ENCODE data around the gene OR2T11. TPM values are rescaled to one million over a fixed set of nuclear protein-coding genes. Genes with fewer than 3 reads are reported as not detected.
"Not testable (repeated sequence)": the region's sequence is repeated elsewhere in the genome, so short reads cannot be mapped to it uniquely, and the experiment has no call there.

The OR2T11 gene
- total RNA-seq, 1 donor from 2014 or later = not detected

DNA sequence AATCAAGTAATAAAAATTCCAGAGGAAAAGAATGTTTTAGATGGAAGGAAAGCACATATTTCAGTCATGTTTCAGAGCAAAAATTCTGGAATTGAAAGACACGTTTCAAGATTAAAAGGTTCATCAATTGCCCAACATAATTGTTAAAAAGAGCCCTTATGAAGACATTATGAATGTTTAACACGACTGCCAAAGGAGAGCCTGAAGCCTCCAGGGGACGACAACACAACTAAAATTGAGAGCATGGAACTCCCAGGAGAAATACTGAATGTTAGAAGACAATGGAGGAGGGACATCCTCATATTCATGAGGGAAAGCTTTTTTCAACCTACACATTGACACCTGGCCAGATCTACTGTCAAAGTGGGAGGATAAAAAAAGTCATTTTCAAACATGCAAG, 16.0 kb downstream of the OR2T11 start:
- no peak for DNase-seq (ENCODE audit: low spot score)

DNA sequence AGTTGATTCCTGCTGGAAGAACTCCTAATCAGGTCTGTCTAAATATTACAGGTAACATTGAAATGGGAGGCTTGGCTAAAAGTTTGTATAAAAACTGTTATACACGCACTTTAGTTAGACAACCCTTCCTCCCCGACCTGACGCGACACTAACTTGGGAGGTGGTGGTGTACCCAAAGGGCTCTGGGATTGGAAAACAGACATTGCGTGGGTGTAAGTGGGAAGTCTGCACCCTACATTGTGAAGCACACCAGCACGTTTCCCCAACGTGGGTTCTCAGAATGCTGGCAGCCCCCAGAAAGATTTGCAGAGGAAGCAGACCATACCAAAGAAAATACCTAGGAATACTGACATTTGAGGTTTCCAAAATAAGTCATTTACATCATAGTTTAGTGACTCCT, 16.8 kb downstream of the OR2T11 start:
- DNase-seq (ENCODE audit: low spot score) = no peak

DNA sequence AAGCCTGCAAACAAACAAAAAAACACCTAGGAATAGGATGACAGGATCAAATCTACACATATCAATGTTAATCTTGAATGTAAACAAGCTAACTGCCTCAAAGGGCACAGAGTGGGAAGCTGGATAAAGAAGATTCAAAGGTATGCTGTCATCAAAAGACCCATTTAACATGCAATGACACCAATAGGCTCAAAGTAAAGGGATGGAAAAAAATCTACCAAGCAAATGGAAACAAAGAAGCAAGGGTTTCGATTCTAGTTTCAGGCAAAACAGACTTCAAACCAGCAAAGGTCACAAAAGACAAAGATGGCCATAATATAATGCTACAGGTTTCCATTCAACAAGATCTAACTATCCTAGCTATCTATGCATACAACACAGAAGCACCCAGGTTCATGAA, 21.1 kb downstream of the OR2T11 start:
- DNase-seq (ENCODE audit: low spot score) = no peak

DNA sequence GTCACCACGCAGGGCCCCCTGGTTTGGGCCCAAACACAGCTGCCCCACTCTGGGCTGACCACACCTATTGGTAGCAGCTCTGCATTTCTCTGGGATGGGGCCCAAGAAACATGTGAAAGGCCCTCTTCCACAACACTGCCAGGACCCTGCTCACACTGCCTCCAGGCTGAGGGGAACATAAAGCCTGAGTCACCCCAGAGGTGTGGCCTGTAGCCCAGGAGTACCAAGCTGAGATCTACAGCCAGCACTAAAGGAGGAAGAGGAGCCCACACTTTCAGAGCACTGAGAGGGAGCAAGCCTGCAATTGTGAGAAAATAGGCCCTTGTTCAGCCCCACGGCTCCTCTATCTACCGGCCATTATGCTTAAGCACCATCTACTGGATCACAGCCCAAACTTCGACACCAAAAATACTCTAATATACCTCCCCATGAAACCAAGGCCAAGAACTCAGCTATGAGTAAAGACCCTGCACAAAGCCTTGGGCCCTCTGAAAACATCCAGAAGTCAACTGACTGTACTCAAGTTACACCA, 22.9 kb downstream of the OR2T11 start:
- DNase-seq (ENCODE audit: low spot score) = no peak

DNA sequence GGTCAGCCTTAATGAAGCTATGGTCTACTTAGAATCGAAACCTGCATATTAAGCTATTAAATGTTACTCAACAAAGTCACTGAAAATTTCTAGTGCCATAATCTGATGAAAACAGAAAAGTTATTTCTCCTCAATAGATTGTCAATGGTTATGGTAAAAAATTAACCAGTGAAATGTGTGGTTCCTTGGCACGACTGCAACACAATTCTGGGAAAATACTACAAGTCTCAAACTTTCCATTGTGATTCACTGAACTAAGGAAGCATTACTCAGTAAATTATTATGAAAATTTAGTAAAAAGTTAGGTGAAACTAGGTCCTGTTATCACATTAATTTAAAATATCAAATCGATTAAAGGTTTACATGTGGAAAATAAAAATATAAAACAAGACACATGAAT, 24.6 kb downstream of the OR2T11 start:
- DNase-seq (ENCODE audit: low spot score) = no peak

DNA sequence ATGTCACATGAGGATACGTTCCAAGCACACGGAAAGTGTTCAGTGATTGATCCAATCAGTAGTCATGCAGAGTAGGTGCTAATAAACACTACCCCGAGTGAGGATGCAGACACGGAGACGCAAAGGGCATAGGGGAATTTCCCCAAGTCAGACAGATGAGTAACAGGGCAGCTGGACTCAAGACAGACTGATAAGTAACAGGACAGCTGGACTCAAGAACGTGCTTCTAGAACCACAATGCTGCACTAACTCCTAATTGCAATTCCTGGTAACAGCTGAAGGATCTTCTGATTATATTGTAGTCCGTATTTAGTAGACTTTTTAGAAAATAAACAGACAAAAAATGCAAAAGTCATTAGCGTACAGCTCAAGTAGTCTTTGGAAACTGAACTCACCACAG, 35.5 kb downstream of the OR2T11 start:
- no peak for DNase-seq (ENCODE audit: low spot score)

DNA sequence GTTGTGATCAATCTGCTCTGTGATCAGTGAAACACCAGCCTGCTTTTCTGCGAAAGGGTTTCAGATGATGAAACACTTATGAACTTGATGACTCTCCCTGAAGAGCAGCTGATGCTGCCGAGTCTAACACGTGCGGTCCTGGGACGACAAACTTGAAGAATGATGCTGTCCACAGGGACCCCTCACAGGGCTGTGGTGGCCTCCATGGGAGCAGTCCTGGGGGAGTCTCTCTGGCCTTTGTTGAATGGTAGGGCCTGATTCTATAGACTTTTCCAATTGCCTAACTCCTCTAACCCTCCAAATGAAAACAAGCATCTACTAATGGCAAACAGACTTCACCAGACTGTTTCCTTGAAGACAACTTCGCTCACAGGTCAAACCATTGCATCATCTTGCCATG, 37.3 kb downstream of the OR2T11 start, which contains the start of gene OR2T10:
Gene OR2T10, minus strand, starts transcription at position 112 of the 400 bp plus-strand sequence. CDS start 3,932 bp downstream, outside the sequence.
- DNase-seq (ENCODE audit: low spot score) = no peak

DNA sequence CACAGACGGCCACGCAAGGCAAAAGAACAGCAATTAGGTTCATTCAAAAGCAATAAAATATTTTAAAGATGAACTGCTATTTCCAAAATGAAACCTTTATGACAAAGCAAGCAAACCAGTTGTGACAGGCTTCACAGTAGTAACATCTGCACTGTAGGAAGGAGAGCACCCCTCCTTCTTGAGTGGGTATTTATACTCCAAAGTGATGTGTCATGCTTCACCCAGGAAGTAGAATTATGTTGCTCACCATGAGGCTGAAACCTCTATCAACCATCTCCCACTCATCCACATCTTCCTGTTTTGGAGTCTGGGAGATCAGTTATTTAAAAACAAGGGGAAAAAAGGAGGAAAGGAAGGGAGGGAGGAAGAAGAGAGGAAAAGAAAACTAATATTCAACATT, 38.3 kb downstream of the OR2T11 start:
- no peak for DNase-seq (ENCODE audit: low spot score)

DNA sequence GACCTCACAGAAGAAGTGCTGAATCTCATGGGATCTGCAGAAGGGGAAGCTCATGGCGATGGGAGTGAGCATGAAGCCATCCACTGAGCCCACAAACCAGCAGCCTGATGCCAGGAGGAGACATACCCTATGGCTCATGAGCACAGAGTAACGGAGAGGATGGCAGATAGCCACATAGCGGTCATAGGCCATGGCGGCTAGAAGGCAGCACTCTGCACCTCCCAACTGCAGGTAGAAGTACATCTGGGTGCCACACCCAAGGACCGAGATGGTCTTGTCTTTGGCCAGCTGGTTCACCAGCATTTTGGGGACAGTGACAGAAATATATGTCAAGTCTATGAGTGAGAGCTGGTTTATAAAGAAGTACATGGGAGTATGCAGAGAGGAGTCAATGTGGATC, 41.7 kb downstream of the OR2T11 start:
- no peak for DNase-seq (ENCODE audit: low spot score)

DNA sequence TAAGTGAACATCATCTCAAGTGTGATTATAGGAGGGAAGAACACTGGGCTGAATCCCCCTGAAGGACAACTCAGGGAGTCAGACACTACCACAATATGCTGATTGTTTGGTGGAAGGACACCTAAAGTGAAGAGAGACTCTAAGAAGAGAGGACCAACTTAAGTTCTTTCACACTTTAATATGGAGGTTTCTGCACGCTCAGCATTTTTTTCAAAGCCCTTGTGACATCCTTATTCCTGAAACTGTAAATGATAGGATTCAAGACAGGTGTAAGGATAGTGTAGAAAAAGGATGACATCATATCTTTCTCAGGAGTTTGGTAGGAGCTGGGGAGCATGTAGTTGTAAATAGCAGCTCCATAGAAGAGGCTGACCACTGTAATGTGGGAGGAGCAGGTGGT, 42.2 kb downstream of the OR2T11 start:
- no peak for DNase-seq (ENCODE audit: low spot score)

DNA sequence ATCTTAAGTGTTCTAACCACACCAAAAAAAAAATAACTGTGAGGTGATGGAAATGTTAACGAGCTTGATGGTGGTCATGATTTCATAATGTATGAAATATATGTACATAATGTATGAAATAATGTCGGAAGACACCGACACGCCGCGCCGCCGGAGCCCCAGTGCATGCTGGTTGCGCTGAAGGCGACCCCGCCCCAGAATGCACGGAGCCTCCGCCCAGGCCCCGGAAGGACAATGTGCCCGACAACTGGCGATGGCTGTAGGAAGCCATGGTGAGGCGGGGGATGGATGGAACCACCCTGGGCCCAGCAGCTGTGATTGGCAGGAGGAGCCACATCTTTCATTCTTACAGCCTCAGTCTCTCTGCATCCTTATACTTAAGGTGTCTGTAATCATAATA, 44.8 kb downstream of the OR2T11 start:
- DNase-seq (ENCODE audit: low spot score) = no peak

DNA sequence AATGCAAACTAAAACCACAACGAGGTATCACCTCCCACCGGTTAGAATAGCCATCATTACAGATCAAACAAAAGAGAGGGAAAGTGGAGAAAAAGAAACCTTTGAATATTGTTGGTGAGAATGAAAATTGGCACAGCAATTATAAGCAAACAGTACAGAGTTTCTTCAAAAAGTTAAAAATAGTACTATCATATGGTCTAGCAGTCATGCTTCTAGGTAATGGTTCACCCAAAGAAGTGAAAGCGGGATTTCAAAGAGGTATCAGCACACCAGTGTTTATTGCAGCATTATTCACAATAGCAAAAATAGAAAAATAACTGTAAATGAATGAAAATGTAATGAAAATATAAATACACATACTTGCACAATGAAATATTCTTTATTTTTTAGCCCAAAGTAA, 45.6 kb downstream of the OR2T11 start:
- no peak for DNase-seq (ENCODE audit: low spot score)

DNA sequence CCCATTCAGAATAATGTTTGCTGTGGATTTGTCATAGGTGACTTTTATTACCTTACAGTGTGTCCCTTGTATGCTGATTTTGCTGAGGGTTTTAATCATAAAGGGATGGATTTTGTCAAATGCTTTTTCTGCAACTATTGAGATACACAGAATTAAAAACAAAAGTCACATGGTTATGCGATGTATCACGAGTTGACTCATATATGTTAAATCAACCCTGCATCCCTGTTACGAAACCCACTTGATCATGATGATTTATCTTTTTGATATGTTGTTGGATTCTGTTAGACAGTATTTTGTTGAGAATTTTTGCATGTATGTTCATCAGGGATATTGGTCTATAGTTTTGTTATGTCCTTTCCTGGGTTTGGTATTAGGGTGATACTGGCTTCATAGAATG, 49.6 kb downstream of the OR2T11 start:
- no peak for DNase-seq (ENCODE audit: low spot score)

DNA sequence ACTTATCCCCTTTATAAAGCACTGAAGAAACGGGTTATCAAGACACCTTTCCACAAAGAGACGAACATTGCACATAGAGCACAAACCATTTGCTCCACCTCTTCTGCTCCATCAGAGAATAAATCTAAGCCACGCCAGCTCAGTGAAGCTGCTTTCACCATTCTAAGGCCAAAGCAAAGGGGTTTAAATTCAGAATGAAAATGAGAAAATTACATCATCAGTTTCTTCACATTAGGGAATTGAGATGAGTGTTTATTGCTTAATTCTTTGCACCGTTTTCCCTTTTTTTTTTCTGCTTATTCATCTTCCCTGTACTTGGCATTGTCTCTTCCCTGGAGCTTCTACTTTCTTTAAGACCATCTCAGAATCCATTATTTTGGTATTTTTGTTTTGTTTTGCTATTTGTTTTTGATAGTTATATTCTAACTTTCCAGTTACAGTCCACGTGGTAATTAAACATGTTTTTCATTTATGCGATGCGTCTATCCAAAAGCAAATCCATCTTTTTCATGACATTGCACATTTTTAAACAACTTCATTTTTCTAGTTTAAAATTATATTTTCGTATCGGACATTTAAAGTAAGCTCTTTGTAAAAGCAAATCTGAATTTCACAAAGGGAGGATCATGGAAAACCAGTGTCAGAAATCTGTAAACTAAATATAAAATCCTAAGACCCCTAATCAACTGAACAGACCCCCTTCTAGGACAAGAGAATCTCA, 58.5 kb downstream of the OR2T11 start:
- no peak for DNase-seq (ENCODE audit: low spot score)

DNA sequence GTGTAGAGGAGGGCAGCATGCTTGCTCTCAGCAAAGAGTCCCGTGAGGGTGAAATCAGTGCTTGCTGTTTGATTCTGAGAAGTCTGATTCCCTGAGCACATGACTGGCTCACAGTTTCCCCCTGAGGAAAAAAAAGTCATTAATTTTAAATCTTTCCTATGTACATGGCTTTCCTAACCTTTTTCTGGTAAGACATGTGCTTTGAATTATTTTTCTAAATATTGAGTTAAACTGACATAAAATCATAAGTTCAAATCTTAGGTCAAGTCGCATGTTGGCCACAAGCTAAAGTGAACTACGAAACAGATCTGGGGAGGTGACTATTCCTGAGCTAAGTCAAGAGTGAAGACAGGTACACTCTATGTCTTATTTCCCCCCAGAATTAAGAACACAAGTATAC, 60.2 kb downstream of the OR2T11 start, which contains the start of gene OR2T34:
Gene OR2T34, minus strand, starts transcription at position 101 of the 400 bp plus-strand sequence. Its CDS starts 0 bp downstream, at position 101.
- not testable (repeated sequence) for DNase-seq (ENCODE audit: low spot score)

DNA sequence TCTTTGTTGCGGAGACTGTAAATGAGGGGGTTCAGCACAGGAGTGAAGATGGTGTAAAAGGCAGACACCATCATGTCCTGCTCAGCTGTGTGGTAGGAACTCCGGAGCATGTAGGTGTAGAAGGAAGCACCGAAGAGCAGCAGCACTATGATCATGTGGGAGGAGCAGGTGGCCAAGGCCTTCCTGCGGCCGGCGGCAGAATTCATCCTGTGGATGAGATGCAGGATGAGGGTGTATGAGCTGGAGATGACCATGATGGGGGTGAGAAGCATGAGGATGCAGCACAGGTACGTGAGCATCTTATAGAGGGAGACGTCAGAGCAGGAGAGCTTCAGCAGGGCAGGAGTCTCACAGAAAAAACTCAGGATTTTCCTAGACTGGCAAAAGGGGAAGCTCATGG, 61.0 kb downstream of the OR2T11 start:
- DNase-seq (ENCODE audit: low spot score) = not testable (repeated sequence)

Other genes starting within 250 kb of the OR2T11 start
- not detected for gene OR2T1, start 232.0 kb downstream of the OR2T11 start, total RNA-seq
- gene OR2T2, start 189.5 kb downstream of the OR2T11 start, total RNA-seq = not detected
- gene OR2T3, start 161.7 kb downstream of the OR2T11 start, total RNA-seq = not detected
- gene OR2T5, start 146.5 kb downstream of the OR2T11 start, total RNA-seq = not detected
- not detected for gene OR2G6, start 127.0 kb downstream of the OR2T11 start, total RNA-seq
- not detected for gene OR2T29, start 72.3 kb downstream of the OR2T11 start, total RNA-seq
- gene OR2T34, start 60.3 kb downstream of the OR2T11 start, total RNA-seq = not detected
- gene OR2T10, start 37.4 kb downstream of the OR2T11 start, total RNA-seq = not detected
- gene OR2T35, start 10.2 kb upstream of the OR2T11 start, total RNA-seq = not detected
- not detected for gene OR2T27, start 20.4 kb upstream of the OR2T11 start, total RNA-seq
- gene OR14I1, start 67.7 kb upstream of the OR2T11 start, total RNA-seq = not detected
- gene LYPD8, start 120.7 kb upstream of the OR2T11 start, total RNA-seq = not detected
- gene SH3BP5L, start 190.8 kb upstream of the OR2T11 start, total RNA-seq = 15.9 TPM
- gene ZNF672, start 203.1 kb upstream of the OR2T11 start, total RNA-seq = 18.6 TPM
- gene ZNF692, start 224.0 kb upstream of the OR2T11 start, total RNA-seq = 18.4 TPM

Data from mesenteric fat pad (tissue), 1 donor.